Coronary artery (tissue), 2 donors: ENCODE data around the gene OPCML.

Source experiments
- DNase-seq: peaks from one replicate; pipeline ENCODE4 v3.0.0-alpha.2; 2017; ENCODE audit warnings: low spot score
- H3K27ac ChIP-seq, 2 donors: fragments of 200-600 bp; sonication (generic); one replicate each; pipeline ENCODE4 v1.5.1; 2016 to 2019
- H3K4me3 ChIP-seq: fragments of 200-600 bp; sonication (generic); 2 replicates; pipeline ENCODE4 v1.5.1; 2016; ENCODE audit warnings: mild to moderate bottlenecking, moderate library complexity
- CTCF ChIP-seq: fragments of 200-600 bp; sonication (generic); IDR thresholded peaks from one replicate; pipeline ENCODE4 v1.5.1; 2019; ENCODE audit warnings: antibody characterized with exemption

OPCML gene

DNA sequence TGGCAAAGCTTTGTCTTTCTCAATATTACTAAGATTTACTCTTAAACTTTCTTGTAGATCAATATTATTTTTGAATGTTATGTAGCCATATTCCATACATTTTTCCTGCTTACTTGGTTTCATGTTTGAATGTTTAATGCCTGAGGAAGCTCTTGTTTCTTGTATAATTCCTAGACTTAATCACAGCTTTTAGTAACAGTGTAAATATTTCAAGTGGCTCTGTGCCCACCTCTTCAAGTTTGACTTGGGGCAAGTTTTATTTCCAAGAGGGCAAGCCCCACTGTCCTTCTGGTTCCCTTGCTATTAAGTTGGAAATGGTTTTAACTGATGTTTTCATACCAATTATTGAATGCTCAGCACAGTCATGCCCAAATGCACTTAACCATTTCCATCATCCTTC lies 1004.1 kb downstream of the OPCML start:
- no peak for DNase-seq
- no peak for TF ChIP-seq CTCF
- Histone ChIP-seq H3K27ac (no peak overlapping the region), H3K4me3 (no peak overlapping the region)

GRCh38 chr11:132523929-132524328 lies 1008.4 kb downstream of the OPCML start:
- H3K27ac ChIP-seq, result no peak overlapping the region
- TF ChIP-seq CTCF, result no peak
- H3K4me3 ChIP-seq, result no peak overlapping the region
- DNase-seq, result no peak

- Histone ChIP-seq H3K4me3 (no peak overlapping the region), H3K27ac (no peak overlapping the region)
- DNase-seq, result no peak
- TF ChIP-seq CTCF, result no peak
Observed at GRCh38 chr11:132520199-132520598, 1012.1 kb downstream of the OPCML start.

DNA sequence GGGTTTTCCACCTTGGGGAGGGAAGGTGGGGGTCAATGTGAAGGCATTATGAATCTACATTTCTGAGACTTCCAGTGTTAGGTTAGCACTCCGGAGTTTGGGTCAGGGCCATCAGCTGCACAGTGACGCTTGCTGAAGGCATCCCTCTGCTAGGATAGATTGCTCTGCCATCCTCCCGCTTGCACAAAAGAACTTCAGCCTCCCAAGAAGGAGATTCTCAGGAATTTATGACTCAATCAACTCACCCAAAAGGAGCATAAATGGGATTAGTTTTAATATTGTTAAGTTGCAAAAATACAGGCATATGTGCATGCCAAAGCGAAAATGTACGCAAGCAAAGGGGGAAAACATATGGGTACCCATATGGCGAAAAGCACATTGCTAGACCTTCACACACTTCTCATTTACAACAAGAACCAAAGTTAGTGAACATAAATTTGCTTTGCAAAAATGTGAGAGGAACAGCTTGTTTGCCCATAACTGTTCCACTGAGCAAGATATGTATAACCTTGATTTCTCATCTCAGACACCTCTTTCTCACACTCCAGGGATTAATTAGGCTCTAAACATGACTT lies 1013.0 kb downstream of the OPCML start:
- Histone ChIP-seq H3K4me3 (no peak overlapping the region), H3K27ac (no peak overlapping the region)
- no peak for DNase-seq
- TF ChIP-seq CTCF, result no peak

- TF ChIP-seq CTCF, result no peak
- Histone ChIP-seq H3K27ac (no peak overlapping the region), H3K4me3 (no peak overlapping the region)
- no peak for DNase-seq
Observed at GRCh38 chr11:132504501-132505041, 1027.7 kb downstream of the OPCML start.

DNA sequence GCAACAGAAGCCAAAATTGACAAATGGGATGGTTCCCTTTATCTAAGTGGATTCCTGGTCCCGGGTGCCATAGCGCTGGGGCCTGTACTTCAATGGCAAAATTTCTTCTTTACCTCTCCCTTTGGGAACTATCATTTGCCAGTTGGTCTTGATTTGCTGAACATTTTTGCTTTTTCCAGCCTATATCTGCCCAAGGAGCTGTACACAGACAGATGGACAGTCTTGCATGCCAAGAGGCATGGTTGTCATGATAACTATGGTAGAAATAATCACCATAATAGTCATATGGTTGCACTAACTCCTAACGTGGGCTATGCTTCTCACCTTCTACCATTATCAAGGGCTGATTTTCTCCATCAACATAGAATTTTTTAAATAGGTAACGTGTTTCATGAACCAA lies 1030.9 kb downstream of the OPCML start:
- no peak overlapping the region for H3K27ac ChIP-seq
- no peak for DNase-seq
- no peak overlapping the region for H3K4me3 ChIP-seq
- no peak for TF ChIP-seq CTCF

- DNase-seq, result no peak
- Histone ChIP-seq H3K27ac (no peak overlapping the region), H3K4me3 (no peak overlapping the region)
- no peak for TF ChIP-seq CTCF
Observed at GRCh38 chr11:132499661-132500060, 1032.6 kb downstream of the OPCML start.
